MCF 10A (cell line): ENCODE measurements around the gene TRIM2. TPM values are rescaled to one million over a fixed set of nuclear protein-coding genes. Genes with fewer than 3 reads are reported as not detected.

Experiments
- BruUV-seq: library from RNA; stranded (reverse); fragments of 400-500 nt; replicated peaks from 2 replicates; lab custom pipeline; 2021; lab: Mats Ljungman, UMichigan
- CTCF ChIA-PET: fragments of 300-600 bp; sonication (Branson Sonifier 250); formaldehyde crosslinking; extraction: SDS; loops from one replicate; lab custom pipeline; 2021; ENCODE audit warnings: antibody characterized with exemption, inconsistent platforms; lab: Yijun Ruan, JAX
- POLR2A ChIA-PET: fragments of 300-600, 350-650 bp; sonication (Branson Sonifier 250); formaldehyde crosslinking; extraction: SDS; loops from one replicate; lab custom pipeline; 2020; ENCODE audit warnings: antibody characterized with exemption, inconsistent platforms; lab: Yijun Ruan, JAX
- DNase-seq: peaks from one replicate; pipeline ENCODE4 v3.0.0-alpha.2; 2018; ENCODE audit not compliant: unreplicated experiment
- H3K27ac Mint-ChIP-seq: one replicate; pipeline ENCODE4 v1.8.0; 2022; ENCODE audit warnings: mild to moderate bottlenecking, low read depth, mixed read lengths; ENCODE audit not compliant: unreplicated experiment
- H3K27me3 Mint-ChIP-seq: one replicate; pipeline ENCODE4 v1.8.0; 2022; ENCODE audit warnings: mixed read lengths; ENCODE audit not compliant: insufficient read depth, unreplicated experiment
- H3K36me3 Mint-ChIP-seq: one replicate; pipeline ENCODE4 v1.8.0; 2022; ENCODE audit warnings: mild to moderate bottlenecking, moderate library complexity, mixed read lengths; ENCODE audit not compliant: insufficient read depth, unreplicated experiment
- H3K4me1 Mint-ChIP-seq: one replicate; pipeline ENCODE4 v1.8.0; 2022; ENCODE audit warnings: mixed read lengths; ENCODE audit not compliant: insufficient read depth, unreplicated experiment
- H3K4me3 Mint-ChIP-seq: one replicate; pipeline ENCODE4 v1.8.0; 2022; ENCODE audit warnings: mild to moderate bottlenecking, moderate library complexity, mixed read lengths; ENCODE audit not compliant: unreplicated experiment
- H3K9me3 Mint-ChIP-seq: one replicate; pipeline ENCODE4 v1.8.0; 2022; ENCODE audit warnings: mixed read lengths; ENCODE audit not compliant: unreplicated experiment
- CTCF ChIP-seq: fragments of 200-600 bp; IDR thresholded peaks from one replicate; pipeline ENCODE4 v1.8.0; 2022; ENCODE audit warnings: antibody characterized with exemption, mild to moderate bottlenecking; ENCODE audit not compliant: unreplicated experiment
- intact Hi-C: fragments of 100-400 bp; cut with micrococcal nuclease; formaldehyde crosslinking; loops from 2 replicates; pipeline ENCODE4 v1.14.1; 2022
- total RNA-seq: library from RNA; stranded (reverse); gene quantifications from 2 replicates; pipeline ENCODE4 v1.2.3, GENCODE V29; 2022

Gene TRIM2
- total RNA-seq, 1 experiment from 2014 or later: 37.2 TPM

DNA sequence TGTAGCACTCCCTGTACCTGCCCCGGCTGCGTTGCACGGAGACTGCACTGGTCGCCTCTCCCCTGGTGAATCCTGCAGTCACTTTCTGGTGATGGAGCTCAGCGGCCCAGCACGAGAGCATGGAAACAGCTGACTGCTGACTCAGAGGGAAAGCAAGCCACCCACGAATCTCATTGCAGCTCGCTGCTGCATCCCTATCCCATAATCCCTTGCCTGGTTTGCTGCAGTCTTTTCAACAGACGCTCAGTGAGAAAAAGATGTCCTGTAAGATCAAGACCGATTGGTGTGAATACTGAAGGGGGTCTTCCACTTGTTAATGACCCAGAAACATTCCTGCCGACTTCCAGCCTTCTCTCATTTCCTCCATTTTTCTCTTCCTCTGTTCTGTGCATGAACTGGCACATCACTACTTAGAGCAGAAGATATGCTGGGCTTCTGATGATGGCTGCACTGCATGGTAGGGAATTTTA is 52.9 kb downstream of the TRIM2 start:
- ChIA-PET POLR2A (interaction anchor here (0.6 kb wide), 1 partner anchor 38 kb away, joined by 4 read pairs; no protein-coding TSS in a partner anchor), CTCF (interaction anchor here (0.6 kb wide), 1 partner anchor 354 kb away, joined by 3 read pairs; no protein-coding TSS in a partner anchor)
- BruUV-seq: no TSS peak
- intact Hi-C loops: no loop called here
- no peak for DNase-seq
- Mint-ChIP-seq H3K4me3 (no peak overlapping the region), H3K9me3 (no peaks in the 10 kb centered on the region), H3K27ac (no peak overlapping the region), H3K36me3 (no peaks in the 10 kb centered on the region), H3K4me1 (peaks cover 6% of the 10 kb centered on the region), H3K27me3 (no peaks in the 10 kb centered on the region)
- no peak for TF ChIP-seq CTCF

DNA sequence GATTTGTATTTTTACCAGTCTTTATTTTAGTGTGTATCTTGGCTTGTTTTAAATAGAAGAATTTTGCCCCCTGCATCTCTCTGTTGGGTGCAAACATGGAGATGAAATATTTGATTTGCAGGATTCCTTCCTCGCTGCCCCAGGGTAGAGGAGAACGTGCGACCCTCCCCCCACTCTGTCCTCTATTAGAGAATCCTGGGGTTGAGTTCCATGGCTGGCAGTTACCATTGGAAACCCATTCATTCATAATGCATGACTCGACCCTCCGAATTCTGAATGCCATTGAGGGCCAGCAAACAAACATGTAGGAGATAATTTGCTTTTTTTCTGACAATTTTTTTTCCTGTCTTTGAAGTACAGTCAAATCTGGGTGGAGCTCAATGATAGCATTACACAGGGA is 53.7 kb downstream of the TRIM2 start:
- peaks cover 6% of the 10 kb centered on the region for H3K4me1 Mint-ChIP-seq
- H3K27me3 Mint-ChIP-seq: no peaks in the 10 kb centered on the region
- intact Hi-C loops: no loop called here
- POLR2A ChIA-PET: no interaction called here
- CTCF ChIA-PET: no interaction called here
- BruUV-seq: no TSS peak
- H3K4me3 Mint-ChIP-seq: no peak overlapping the region
- H3K9me3 Mint-ChIP-seq: no peaks in the 10 kb centered on the region
- TF ChIP-seq CTCF: no peak
- H3K36me3 Mint-ChIP-seq: no peaks in the 10 kb centered on the region
- no peak for DNase-seq
- no peak overlapping the region for H3K27ac Mint-ChIP-seq

- Mint-ChIP-seq H3K9me3 (no peaks in the 10 kb centered on the region), H3K4me1 (peaks cover 6% of the 10 kb centered on the region), H3K36me3 (no peaks in the 10 kb centered on the region), H3K27ac (no peak overlapping the region), H3K4me3 (no peak overlapping the region), H3K27me3 (no peaks in the 10 kb centered on the region)
- no peak for DNase-seq
- intact Hi-C loops: no loop called here
- POLR2A ChIA-PET: interaction anchor here (0.7 kb wide), 1 partner anchor 290 kb away, joined by 3 read pairs; no protein-coding TSS in a partner anchor
- CTCF ChIA-PET: interaction anchor here (0.6 kb wide), 1 partner anchor 17 kb away, joined by 3 read pairs; no protein-coding TSS in a partner anchor
- no TSS peak for BruUV-seq
- TF ChIP-seq CTCF: no peak
These were observed 54.5 kb downstream of the TRIM2 start for GRCh38 chr4:153258750-153259149.

DNA sequence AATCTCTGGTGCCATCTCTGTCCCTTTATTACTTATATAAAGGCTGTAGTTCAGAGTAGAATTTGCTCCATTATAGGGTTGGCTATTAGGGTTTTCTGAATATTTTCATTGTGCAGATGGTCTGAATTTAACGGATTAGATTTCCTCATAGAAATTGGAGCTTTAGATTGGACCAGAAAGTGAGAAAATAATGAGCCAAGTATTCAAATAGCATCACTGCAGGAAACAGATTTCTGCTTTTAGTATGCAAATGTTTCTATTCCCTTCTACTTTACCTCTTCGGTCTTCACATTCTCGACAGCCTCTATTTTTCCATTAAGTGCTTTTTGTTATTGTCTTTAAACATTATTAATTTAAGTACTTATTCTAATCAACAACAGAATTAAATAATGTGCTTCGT is 55.4 kb downstream of the TRIM2 start:
- no peaks in the 10 kb centered on the region for H3K36me3 Mint-ChIP-seq
- intact Hi-C loops: no loop called here
- no peak for DNase-seq
- ChIA-PET CTCF (interaction anchor here (0.6 to 0.7 kb wide), 2 partner anchors 16 to 116 kb away, joined by 3 read pairs; no protein-coding TSS in a partner anchor), POLR2A (interaction anchor here (0.9 to 1.0 kb wide), 2 partner anchors 10 to 22 kb away, joined by 4 to 5 read pairs; no protein-coding TSS in a partner anchor)
- H3K27me3 Mint-ChIP-seq: no peaks in the 10 kb centered on the region
- peaks cover 6% of the 10 kb centered on the region for H3K4me1 Mint-ChIP-seq
- H3K9me3 Mint-ChIP-seq: no peaks in the 10 kb centered on the region
- H3K27ac Mint-ChIP-seq: no peak overlapping the region
- no peak overlapping the region for H3K4me3 Mint-ChIP-seq
- no TSS peak for BruUV-seq
- no peak for TF ChIP-seq CTCF
